ENCODE results near the gene PFKFB4. TPM values are rescaled to one million over a fixed set of nuclear protein-coding genes. Genes with fewer than 3 reads are reported as not detected.

The PFKFB4 gene
- total RNA-seq, 1 donor from 2014 or later: 53.0 TPM

DNA sequence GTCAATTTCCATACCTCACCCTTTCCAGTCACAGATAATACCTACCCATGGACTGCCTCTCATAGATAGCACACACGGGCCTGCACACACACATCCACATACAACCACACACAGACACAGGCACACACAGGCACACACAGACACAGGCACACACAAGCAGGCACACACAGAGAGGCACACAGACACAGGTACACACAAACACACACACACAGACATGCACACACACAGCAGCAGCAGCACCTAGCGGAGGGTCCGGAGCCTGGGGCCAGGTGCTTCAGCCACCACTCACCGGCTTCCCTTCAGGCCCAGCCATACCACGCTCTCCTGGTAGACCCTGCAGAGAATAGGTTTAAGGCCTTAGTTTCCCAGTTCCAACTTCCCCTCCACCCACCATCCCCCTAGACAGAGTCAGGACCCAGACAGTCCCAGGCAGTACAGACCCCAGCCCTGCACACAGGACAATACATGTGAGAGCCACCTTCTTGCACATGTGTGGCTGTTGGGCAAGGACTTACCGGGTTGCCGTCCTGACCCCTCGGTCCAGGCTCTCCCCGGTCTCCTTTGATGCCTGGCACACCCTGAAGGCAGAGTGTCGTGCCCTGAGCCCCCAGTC lies 17.5 kb upstream of the PFKFB4 start:
- H3K27me3 Mint-ChIP-seq (ENCODE audit: low read depth): no peaks in the 10 kb centered on the region
- no peak overlapping the region for H3K4me3 Mint-ChIP-seq (ENCODE audit: low read depth)
- intact Hi-C loops (cut with micrococcal nuclease): no loop called here
- H3K9me3 Mint-ChIP-seq: no peaks in the 10 kb centered on the region
- H3K27ac Mint-ChIP-seq: no peak overlapping the region
- no peaks in the 10 kb centered on the region for H3K4me1 Mint-ChIP-seq (ENCODE audit: low read depth)
- H3K36me3 Mint-ChIP-seq (ENCODE audit: low read depth): no peaks in the 10 kb centered on the region
- no peak for DNase-seq (ENCODE audit: low spot score)

DNA sequence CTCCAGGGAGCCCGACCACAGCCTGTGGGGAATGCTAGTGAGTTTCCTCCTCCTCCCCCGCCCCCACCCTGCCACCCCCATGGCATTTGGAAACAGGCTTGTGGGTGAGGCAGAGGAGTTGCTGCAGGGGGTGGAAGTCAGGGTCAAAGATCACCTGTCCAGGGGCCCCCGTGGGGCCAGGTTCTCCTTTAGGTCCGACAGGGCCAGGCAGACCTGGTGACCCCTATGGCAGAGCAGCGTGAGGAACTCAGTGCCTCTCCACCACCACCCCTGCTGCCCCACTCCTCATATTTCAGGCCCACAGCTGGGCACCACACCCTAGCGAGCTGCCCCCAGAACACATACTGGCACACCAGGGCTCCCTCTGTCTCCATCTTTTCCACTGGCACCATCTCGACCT lies 15.9 kb upstream of the PFKFB4 start:
- Mint-ChIP-seq H3K27me3 (ENCODE audit: low read depth) (no peaks in the 10 kb centered on the region), H3K36me3 (ENCODE audit: low read depth) (no peaks in the 10 kb centered on the region), H3K9me3 (no peaks in the 10 kb centered on the region), H3K27ac (no peak overlapping the region), H3K4me3 (ENCODE audit: low read depth) (no peak overlapping the region), H3K4me1 (ENCODE audit: low read depth) (no peaks in the 10 kb centered on the region)
- intact Hi-C loops (cut with micrococcal nuclease): no loop called here
- no peak for DNase-seq (ENCODE audit: low spot score)

DNA sequence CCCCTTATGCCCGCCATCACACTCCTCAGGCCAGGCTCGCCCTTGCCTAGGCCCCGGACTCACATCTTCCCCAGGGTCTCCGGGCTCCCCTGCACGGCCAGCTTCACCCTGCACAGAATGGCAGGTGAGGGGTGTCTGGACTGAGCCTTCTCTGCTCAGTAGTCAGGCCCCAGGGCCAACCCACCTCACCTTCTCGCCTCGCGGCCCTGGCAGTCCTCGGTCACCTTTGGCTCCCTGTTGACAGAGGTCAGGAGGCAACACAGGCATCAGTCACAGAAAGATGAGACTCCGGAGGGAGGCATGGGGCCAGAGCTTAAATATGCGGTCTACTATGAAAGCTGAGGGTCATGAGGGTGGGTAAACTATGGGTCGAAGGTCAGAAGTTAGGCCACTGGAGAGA lies 15.3 kb upstream of the PFKFB4 start:
- no peak overlapping the region for H3K4me3 Mint-ChIP-seq (ENCODE audit: low read depth)
- DNase-seq (ENCODE audit: low spot score): no peak
- intact Hi-C loops (cut with micrococcal nuclease): no loop called here
- H3K27me3 Mint-ChIP-seq (ENCODE audit: low read depth): no peaks in the 10 kb centered on the region
- H3K4me1 Mint-ChIP-seq (ENCODE audit: low read depth): no peaks in the 10 kb centered on the region
- H3K36me3 Mint-ChIP-seq (ENCODE audit: low read depth): no peaks in the 10 kb centered on the region
- H3K27ac Mint-ChIP-seq: no peak overlapping the region
- H3K9me3 Mint-ChIP-seq: no peaks in the 10 kb centered on the region

DNA sequence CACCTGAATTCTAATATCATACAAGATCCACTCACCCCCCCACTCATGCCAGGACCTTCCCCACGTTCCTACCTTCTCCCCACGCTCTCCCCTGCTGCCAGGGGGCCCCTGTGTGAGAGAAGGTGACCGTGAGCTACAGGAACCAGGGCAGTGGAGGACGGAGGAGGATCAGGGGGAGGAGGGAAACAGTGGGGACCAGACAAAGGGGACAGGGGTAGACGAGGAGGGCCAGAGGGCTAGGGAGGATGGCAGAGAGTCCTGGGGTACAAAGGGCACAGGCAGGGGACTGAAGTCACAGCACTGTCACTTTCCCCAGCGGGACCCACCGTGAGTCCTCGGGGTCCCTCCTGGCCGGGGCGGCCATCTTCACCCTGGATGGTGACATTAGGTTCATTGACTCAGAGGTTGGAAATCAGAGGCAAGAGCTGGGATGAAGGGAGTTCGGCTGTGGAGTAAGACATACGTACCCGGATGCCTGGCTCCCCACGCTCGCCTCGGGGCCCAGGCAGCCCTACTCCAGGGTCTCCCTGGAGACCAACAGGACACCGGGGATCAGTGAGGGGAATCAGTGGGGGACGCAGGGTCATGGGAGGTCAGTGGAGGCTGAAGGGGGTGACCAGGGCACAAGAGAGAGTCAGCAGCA lies 13.3 kb upstream of the PFKFB4 start:
- Mint-ChIP-seq H3K36me3 (ENCODE audit: low read depth) (no peaks in the 10 kb centered on the region), H3K9me3 (no peaks in the 10 kb centered on the region), H3K4me1 (ENCODE audit: low read depth) (peaks cover 6% of the 10 kb centered on the region), H3K4me3 (ENCODE audit: low read depth) (no peak overlapping the region), H3K27ac (no peak overlapping the region), H3K27me3 (ENCODE audit: low read depth) (no peaks in the 10 kb centered on the region)
- intact Hi-C loops (cut with micrococcal nuclease): no loop called here
- no peak for DNase-seq (ENCODE audit: low spot score)

DNA sequence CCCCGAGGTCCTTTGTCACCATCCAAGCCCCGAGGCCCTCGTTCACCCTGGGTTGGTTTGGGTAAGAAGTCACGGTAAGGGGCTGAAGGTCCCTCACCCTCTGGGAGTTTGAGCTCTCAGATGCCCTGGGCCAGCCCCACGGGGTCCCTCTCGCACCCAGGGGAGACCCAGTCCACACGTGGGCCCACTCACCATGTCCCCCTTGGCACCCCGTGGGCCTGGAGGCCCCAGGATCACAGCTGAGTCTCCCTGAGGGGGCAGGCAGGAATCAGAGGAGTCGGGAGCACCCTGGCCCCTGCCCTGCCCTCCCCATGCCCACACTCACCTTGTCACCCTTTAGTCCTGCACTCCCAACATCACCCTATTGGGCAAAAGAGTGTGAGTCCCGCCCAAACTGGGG lies 12.8 kb upstream of the PFKFB4 start:
- no peaks in the 10 kb centered on the region for H3K27me3 Mint-ChIP-seq (ENCODE audit: low read depth)
- H3K4me3 Mint-ChIP-seq (ENCODE audit: low read depth): no peak overlapping the region
- no peak for DNase-seq (ENCODE audit: low spot score)
- intact Hi-C loops (cut with micrococcal nuclease): no loop called here
- H3K9me3 Mint-ChIP-seq: no peaks in the 10 kb centered on the region
- peaks cover 6% of the 10 kb centered on the region for H3K4me1 Mint-ChIP-seq (ENCODE audit: low read depth)
- no peak overlapping the region for H3K27ac Mint-ChIP-seq
- H3K36me3 Mint-ChIP-seq (ENCODE audit: low read depth): no peaks in the 10 kb centered on the region

DNA sequence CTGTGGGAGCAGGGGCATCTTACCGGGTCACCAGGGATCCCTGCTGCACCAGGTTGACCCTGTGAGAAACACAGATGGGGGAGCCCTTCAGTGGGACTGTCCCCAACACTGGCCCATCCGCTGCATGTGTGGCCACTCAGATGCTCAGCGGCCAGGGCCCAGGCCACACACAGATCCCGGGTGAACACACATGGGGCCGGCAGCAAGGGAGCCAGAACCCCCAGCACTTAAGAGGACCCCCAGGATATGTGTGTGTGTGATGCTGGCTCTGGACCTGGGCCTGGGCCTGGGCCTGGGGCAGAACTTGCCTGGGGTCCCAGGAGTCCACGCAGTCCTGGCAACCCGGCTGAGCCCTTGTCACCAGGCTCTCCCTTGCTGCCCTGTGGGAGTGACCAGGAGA lies 11.9 kb upstream of the PFKFB4 start:
- H3K27ac Mint-ChIP-seq: no peak overlapping the region
- no peak overlapping the region for H3K4me3 Mint-ChIP-seq (ENCODE audit: low read depth)
- intact Hi-C loops (cut with micrococcal nuclease): no loop called here

DNA sequence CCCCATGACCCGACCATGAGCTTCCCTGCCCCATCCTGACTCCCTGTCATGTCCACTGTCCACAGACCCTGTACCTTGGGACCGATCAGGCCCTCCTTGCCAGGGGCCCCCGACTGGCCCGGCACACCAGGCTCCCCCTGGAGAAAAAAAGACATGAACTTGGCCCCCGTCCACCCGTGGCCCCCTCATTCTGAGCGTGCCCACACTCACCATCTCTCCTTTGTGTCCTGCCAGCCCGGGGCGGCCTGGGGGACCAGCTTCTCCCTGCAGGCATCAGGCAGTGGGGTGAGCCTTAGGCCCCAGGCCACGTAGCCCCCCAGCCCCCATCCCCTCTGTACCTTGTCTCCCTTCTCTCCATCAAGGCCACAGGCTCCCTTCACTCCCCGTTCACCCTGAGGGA lies 10.9 kb upstream of the PFKFB4 start:
- peaks cover 13% of the 10 kb centered on the region for H3K4me1 Mint-ChIP-seq (ENCODE audit: low read depth)
- intact Hi-C loops (cut with micrococcal nuclease): no loop called here
- H3K9me3 Mint-ChIP-seq: no peaks in the 10 kb centered on the region
- no peaks in the 10 kb centered on the region for H3K36me3 Mint-ChIP-seq (ENCODE audit: low read depth)
- DNase-seq (ENCODE audit: low spot score): no peak
- no peak overlapping the region for H3K4me3 Mint-ChIP-seq (ENCODE audit: low read depth)
- H3K27me3 Mint-ChIP-seq (ENCODE audit: low read depth): no peaks in the 10 kb centered on the region
- no peak overlapping the region for H3K27ac Mint-ChIP-seq

More for the DNA sequence above, 11.9 kb upstream of the PFKFB4 start:
- no peaks in the 10 kb centered on the region for H3K36me3 Mint-ChIP-seq (ENCODE audit: low read depth)
- no peaks in the 10 kb centered on the region for H3K27me3 Mint-ChIP-seq (ENCODE audit: low read depth)
- DNase-seq (ENCODE audit: low spot score): no peak
- H3K4me1 Mint-ChIP-seq (ENCODE audit: low read depth): peaks cover 11% of the 10 kb centered on the region
- H3K9me3 Mint-ChIP-seq: no peaks in the 10 kb centered on the region

DNA sequence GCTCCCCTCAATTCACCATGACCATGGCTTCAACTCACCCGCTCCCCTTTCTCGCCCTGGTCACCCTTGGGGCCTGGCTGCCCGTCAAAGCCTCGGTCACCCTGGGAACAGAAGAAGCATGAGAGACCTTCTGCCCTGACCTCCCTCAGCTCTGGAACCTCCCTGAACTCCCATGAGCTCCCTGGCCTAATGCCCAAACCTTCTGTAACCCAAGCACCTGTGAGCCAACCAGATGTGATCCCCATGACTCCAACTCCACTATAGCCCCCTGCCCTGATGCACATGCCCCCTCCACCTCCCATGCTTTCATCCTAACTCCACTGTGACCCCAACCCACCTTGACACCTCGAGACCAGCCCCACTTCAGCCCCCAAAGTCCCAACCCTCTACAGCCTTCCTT lies 10.5 kb upstream of the PFKFB4 start:
- Mint-ChIP-seq H3K9me3 (no peaks in the 10 kb centered on the region), H3K36me3 (ENCODE audit: low read depth) (no peaks in the 10 kb centered on the region), H3K27ac (no peak overlapping the region), H3K4me3 (ENCODE audit: low read depth) (no peak overlapping the region), H3K27me3 (ENCODE audit: low read depth) (no peaks in the 10 kb centered on the region), H3K4me1 (ENCODE audit: low read depth) (peaks cover 13% of the 10 kb centered on the region)
- no peak for DNase-seq (ENCODE audit: low spot score)
- intact Hi-C loops (cut with micrococcal nuclease): no loop called here

DNA sequence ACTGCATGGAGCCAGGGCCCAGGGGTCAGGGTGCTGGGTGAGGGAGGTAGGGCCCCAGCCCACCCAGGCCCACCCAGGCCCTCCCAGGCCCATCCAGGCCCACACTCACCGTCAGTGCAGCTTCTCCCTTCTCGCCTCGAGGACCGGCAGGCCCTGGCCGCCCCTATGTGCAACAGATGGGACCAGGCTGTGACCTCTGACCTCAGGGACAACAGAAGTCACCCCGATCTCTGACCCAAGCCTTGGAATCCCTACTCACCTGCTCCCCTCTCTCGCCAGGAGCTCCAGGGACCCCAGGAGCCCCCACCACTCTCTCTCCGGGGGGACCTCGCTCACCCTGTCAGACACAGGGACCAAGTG lies 9.8 kb upstream of the PFKFB4 start:
- H3K27ac Mint-ChIP-seq: no peak overlapping the region

DNA sequence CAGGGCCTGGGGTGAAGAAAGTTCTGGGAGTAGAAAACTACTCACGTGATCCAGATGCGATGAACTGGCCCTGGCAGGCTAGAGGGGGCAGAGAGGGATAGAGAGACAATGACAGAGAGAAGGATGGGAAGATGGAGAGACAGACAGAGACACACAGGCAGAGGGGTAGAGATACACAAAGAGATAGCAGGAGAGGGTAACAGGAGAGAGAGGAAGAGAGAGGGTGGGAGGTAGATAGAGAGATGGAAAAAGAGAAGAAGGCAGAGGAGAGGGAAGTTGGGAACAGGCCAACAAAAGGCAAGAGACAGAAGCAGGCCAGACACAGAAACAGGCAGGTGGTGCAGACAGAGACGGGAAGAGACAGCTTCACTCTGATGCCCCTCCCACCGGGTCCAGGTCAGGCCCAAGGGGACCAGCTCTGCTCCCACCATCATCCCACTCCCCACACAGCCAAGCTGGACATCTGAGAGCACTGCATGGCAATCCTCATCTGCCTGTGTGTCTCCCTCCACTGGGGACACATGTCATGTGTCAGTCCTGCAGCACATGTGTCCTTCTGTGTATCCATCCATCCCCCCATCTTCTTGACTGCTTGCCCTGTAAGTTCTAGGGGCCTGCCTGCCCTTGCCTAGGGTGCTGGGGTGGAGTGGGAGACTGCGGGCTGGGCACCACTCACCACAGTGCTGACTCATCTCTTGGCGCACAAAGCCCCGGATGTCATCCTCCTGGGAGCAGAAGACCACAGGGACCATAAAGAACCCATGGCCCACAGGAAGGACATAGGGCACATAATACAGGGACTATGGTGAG lies 9.2 kb upstream of the PFKFB4 start:
- DNase-seq (ENCODE audit: low spot score): no peak
- Mint-ChIP-seq H3K27ac (peak overlapping the region; percentile 47), H3K27me3 (ENCODE audit: low read depth) (no peaks in the 10 kb centered on the region), H3K4me1 (ENCODE audit: low read depth) (peaks cover 18% of the 10 kb centered on the region), H3K9me3 (no peaks in the 10 kb centered on the region), H3K36me3 (ENCODE audit: low read depth) (no peaks in the 10 kb centered on the region), H3K4me3 (ENCODE audit: low read depth) (no peak overlapping the region)
- intact Hi-C loops (cut with micrococcal nuclease): no loop called here

More for the DNA sequence above, 9.8 kb upstream of the PFKFB4 start:
- DNase-seq (ENCODE audit: low spot score): no peak
- H3K4me3 Mint-ChIP-seq (ENCODE audit: low read depth): no peak overlapping the region
- no peaks in the 10 kb centered on the region for H3K36me3 Mint-ChIP-seq (ENCODE audit: low read depth)
- H3K27me3 Mint-ChIP-seq (ENCODE audit: low read depth): no peaks in the 10 kb centered on the region
- intact Hi-C loops (cut with micrococcal nuclease): no loop called here
- no peaks in the 10 kb centered on the region for H3K9me3 Mint-ChIP-seq
- H3K4me1 Mint-ChIP-seq (ENCODE audit: low read depth): peaks cover 13% of the 10 kb centered on the region

DNA sequence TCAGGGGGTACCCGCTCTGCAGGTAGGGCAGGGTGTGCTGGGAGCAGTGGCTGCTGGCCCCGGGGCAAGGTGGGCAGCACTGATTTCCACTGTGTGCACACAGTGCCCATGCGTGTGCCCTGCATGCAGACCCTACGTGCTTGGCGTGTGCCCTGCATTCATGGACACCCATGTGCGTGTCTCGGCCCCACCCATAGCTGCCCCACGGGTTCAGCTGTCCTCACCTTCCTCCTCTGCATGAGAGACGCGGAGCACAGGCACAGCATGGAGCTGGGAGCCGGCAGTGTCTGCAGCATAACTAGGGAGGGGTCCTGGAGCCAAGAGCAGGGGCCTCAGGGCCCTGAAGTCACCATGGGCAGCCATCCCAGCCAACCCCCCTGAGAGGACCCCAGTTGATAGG lies 8.6 kb upstream of the PFKFB4 start:
- Mint-ChIP-seq H3K27me3 (ENCODE audit: low read depth) (no peaks in the 10 kb centered on the region), H3K4me3 (ENCODE audit: low read depth) (no peak overlapping the region), H3K4me1 (ENCODE audit: low read depth) (peaks cover 21% of the 10 kb centered on the region), H3K9me3 (no peaks in the 10 kb centered on the region), H3K27ac (no peak overlapping the region), H3K36me3 (ENCODE audit: low read depth) (no peaks in the 10 kb centered on the region)
- intact Hi-C loops (cut with micrococcal nuclease): no loop called here
- DNase-seq (ENCODE audit: low spot score): no peak

DNA sequence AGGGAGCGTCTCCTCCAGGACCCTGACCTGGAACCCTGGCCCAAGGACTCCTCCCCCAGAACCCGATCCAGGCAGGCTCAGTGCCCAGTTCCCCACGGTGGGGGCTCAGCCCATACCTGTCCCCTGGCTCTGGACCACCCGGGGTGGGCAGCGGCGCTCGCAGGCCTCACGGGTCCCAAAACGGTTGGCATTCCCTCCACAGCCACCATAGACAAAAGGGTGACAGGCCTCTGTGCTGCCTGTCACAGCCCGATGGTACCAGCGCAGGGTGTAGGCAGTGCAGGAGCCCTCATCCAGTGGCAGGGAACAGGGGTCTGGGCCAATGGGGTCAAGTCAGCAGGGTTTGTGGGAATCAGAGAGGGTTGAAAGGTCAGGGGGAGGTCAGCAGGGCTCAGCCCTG lies 8.1 kb upstream of the PFKFB4 start:
- no peak for DNase-seq (ENCODE audit: low spot score)
- Mint-ChIP-seq H3K9me3 (no peaks in the 10 kb centered on the region), H3K4me1 (ENCODE audit: low read depth) (peaks cover 25% of the 10 kb centered on the region), H3K27ac (no peak overlapping the region), H3K36me3 (ENCODE audit: low read depth) (no peaks in the 10 kb centered on the region), H3K4me3 (ENCODE audit: low read depth) (no peak overlapping the region), H3K27me3 (ENCODE audit: low read depth) (no peaks in the 10 kb centered on the region)
- intact Hi-C loops (cut with micrococcal nuclease): no loop called here

DNA sequence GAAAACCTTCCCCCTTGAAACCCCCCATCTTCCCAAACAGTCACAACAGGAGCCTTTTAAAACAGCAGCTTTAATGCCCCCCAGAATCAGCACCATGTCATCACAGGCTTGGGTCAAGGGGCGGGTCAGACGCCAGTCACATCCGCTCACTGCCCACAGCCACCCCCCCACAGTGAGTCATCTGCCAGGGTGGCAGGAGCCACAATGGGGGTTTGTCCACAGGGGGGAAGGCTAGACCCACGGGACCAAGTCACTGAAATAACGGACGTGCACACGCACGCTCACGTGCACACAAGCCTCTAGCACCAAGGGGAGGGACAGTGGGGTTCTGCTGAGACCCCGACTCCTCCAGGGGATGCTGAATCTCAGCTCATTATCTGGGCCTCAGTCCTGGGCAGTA lies 7.4 kb upstream of the PFKFB4 start:
- peaks cover 27% of the 10 kb centered on the region for H3K4me1 Mint-ChIP-seq (ENCODE audit: low read depth)
- no peaks in the 10 kb centered on the region for H3K27me3 Mint-ChIP-seq (ENCODE audit: low read depth)
- H3K9me3 Mint-ChIP-seq: no peaks in the 10 kb centered on the region
- H3K4me3 Mint-ChIP-seq (ENCODE audit: low read depth): no peak overlapping the region
- H3K36me3 Mint-ChIP-seq (ENCODE audit: low read depth): no peaks in the 10 kb centered on the region
- DNase-seq (ENCODE audit: low spot score): no peak
- intact Hi-C loops (cut with micrococcal nuclease): no loop called here
- H3K27ac Mint-ChIP-seq: no peak overlapping the region

All from activated T-helper 2 cell treated with anti-CD3 and anti-CD28 coated beads, Interferon-gamma antibody, Interleukin-2, Interleukin-4, amounts not matched to agents 10 μg/mL and 5 μg/mL and 100 μg/mL, durations not matched to agents 14 hours and 24 hours and 36 hours (primary cell).